PC-3 (cell line): ENCODE results near the gene GSTM4. TPM values are rescaled to one million over a fixed set of nuclear protein-coding genes. Genes with fewer than 3 reads are reported as not detected.

Experiments
- ATAC-seq: fragments of 200-7000 bp; cut with Tn5 transposase; 2 replicates; pipeline ENCODE4 v1.9.1; 2020; ENCODE audit warnings: mild to moderate bottlenecking, moderate library complexity
- BruUV-seq: library from RNA; stranded (reverse); fragments of 400-500 nt; replicated peaks from 2 replicates; lab custom pipeline; 2021; lab: Mats Ljungman, UMichigan
- CTCF ChIA-PET: fragments of 300-600 bp; sonication (Branson Sonifier 250); formaldehyde crosslinking; loops from one replicate; lab custom pipeline; 2022; ENCODE audit warnings: antibody characterized with exemption; lab: Charles Lee
- POLR2A ChIA-PET: fragments of 300-600 bp; sonication (Branson Sonifier 250); formaldehyde crosslinking; loops from one replicate; lab custom pipeline; 2022; ENCODE audit warnings: antibody characterized with exemption; ENCODE audit not compliant: unreplicated experiment; lab: Charles Lee
- DNase-seq: peaks from one replicate; pipeline ENCODE4 v3.0.0-alpha.2; 2015
- H2AFZ ChIP-seq: fragments of 300-600 bp; sonication (generic); 2 replicates; pipeline ENCODE4 v1.6.0; 2016; ENCODE audit warnings: antibody characterized with exemption, low read length
- H3F3A ChIP-seq: fragments of 300-600 bp; sonication (generic); one replicate; pipeline ENCODE4 v1.6.0; 2017; ENCODE audit warnings: antibody characterized with exemption, low read length, control low read depth, mild to moderate bottlenecking; ENCODE audit not compliant: unreplicated experiment
- H3K27ac ChIP-seq: fragments of 300-600 bp; sonication (generic); 2 replicates; pipeline ENCODE4 v1.5.1; 2016; ENCODE audit warnings: mild to moderate bottlenecking, low read length
- H3K27me3 ChIP-seq: fragments of 300-600 bp; sonication (generic); 2 replicates; pipeline ENCODE4 v1.6.1; 2016; ENCODE audit warnings: low read length, mixed read lengths
- H3K36me3 ChIP-seq: fragments of 300-600 bp; sonication (generic); 2 replicates; pipeline ENCODE4 v1.6.1; 2016; ENCODE audit warnings: low read depth, mixed run types, low read length, mixed read lengths
- H3K4me1 ChIP-seq: fragments of 300-600 bp; sonication (generic); 2 replicates; pipeline ENCODE4 v1.5.1; 2016; ENCODE audit warnings: low read length; ENCODE audit not compliant: insufficient read depth
- H3K4me2 ChIP-seq: fragments of 300-600 bp; sonication (generic); 2 replicates; pipeline ENCODE4 v1.6.0; 2016; ENCODE audit warnings: low read length
- H3K4me3 ChIP-seq: fragments of 300-600 bp; sonication (generic); 2 replicates; pipeline ENCODE4 v1.5.1; 2016; ENCODE audit warnings: mild to moderate bottlenecking, low read length, mixed read lengths
- H3K79me2 ChIP-seq: fragments of 300-600 bp; sonication (generic); 2 replicates; pipeline ENCODE4 v1.6.1; 2017; ENCODE audit warnings: low read length, mixed read lengths
- H3K9ac ChIP-seq: fragments of 300-600 bp; sonication (generic); 2 replicates; pipeline ENCODE4 v1.6.0; 2016; ENCODE audit warnings: mild to moderate bottlenecking, low read length
- H3K9me2 ChIP-seq: fragments of 300-600 bp; sonication (generic); replicated peaks from 2 replicates; pipeline ENCODE4 v1.6.1; 2016; ENCODE audit warnings: mixed run types, low read length, mixed read lengths
- H3K9me3 ChIP-seq: fragments of 300-600 bp; sonication (generic); 2 replicates; pipeline ENCODE4 v1.6.1; 2016; ENCODE audit warnings: low read length, mixed read lengths
- H4K20me1 ChIP-seq: fragments of 300-600 bp; sonication (generic); 2 replicates; pipeline ENCODE4 v1.6.1; 2016; ENCODE audit warnings: low read length, mixed read lengths
- CTCF ChIP-seq: fragments of 300-600 bp; sonication (generic); conservative IDR thresholded peaks from 2 replicates; pipeline ENCODE4 v1.5.1; 2017; ENCODE audit warnings: antibody characterized with exemption, low read depth, mild to moderate bottlenecking, low read length
- EZH2 ChIP-seq: fragments of 300-600 bp; sonication (generic); IDR thresholded peaks from one replicate; pipeline ENCODE4 v1.6.1; 2017; ENCODE audit warnings: antibody characterized with exemption, mild to moderate bottlenecking, low read length; ENCODE audit not compliant: unreplicated experiment
- EZH2phosphoT487 ChIP-seq: fragments of 300-600 bp; sonication (generic); IDR thresholded peaks from 2 replicates; pipeline ENCODE4 v1.6.1; 2018; ENCODE audit warnings: mild to moderate bottlenecking, antibody characterized with exemption, low read length, borderline replicate concordance
- intact Hi-C: fragments of 100-400 bp; cut with micrococcal nuclease; formaldehyde crosslinking; loops from 2 replicates; pipeline ENCODE4 v1.9.0; 2023
- total RNA-seq: library from RNA; depleted of rRNA; stranded (reverse); fragments of >200 nt; gene quantifications from 2 replicates; pipeline ENCODE4 v1.2.3, GENCODE V29; 2014

Gene GSTM4
- total RNA-seq, 1 experiment from 2014 or later, result 25.9 TPM

DNA sequence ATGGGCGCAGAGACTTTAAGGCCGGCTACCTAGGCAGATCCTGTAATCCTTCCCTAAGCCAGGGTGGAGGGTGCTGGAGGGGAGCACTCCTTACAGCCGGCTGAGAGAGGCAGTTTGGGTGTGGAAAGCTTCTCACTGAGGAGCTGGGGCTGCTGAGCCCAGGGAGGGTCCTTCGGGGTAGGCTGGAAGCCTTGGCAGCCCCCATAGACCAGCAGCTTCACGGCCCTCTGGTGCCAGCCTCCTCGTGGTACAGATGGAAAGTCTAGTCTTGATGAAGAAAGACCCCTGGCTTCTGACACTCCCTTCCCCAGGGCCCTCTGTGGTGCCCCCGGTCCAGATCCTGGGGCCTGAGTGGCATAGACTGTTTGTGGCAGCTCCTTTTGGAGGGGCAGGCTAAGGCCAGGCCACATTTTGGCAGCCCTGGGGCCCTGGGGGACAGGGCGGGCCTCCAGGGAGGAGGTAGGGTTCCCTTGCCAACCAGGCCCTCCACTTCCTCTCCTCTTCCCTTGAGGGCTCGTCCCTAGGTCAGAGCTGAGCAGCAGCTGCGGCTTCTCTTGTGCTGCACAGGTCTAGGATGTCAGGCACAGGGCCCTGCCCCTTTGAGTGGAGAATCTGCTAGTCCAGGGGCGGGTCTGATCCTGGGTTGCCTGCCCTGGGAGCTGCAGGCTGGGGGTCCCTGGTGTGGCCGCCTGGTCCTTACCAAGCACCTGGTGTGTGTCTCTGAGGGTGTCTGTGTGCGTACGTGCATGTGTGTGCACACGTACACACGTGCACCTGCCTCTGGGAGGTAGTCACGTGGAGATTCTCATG lies 31.5 kb upstream of the GSTM4 start:
- no peak for ATAC-seq
- Histone ChIP-seq H3K9ac (no peak overlapping the region), H3K4me3 (no peak overlapping the region), H3K79me2 (peaks cover 52% of the 10 kb centered on the region), H3F3A (no peaks in the 10 kb centered on the region), H3K27ac (no peak overlapping the region), H3K36me3 (peaks cover 13% of the 10 kb centered on the region), H3K9me2 (no peaks in the 10 kb centered on the region), H3K4me2 (no peak overlapping the region), H3K4me1 (peaks cover 11% of the 10 kb centered on the region), H3K9me3 (no peaks in the 10 kb centered on the region), H4K20me1 (peaks cover 9% of the 10 kb centered on the region), H3K27me3 (no peaks in the 10 kb centered on the region), H2AFZ (no peak overlapping the region)
- intact Hi-C loops, result no loop called here
- no peak for TF ChIP-seq CTCF
- TF ChIP-seq EZH2phosphoT487, result no peak
- TF ChIP-seq EZH2, result no peak
- POLR2A ChIA-PET, result no interaction called here
- CTCF ChIA-PET, result no interaction called here
- BruUV-seq, result no TSS peak
- no peak for DNase-seq

DNA sequence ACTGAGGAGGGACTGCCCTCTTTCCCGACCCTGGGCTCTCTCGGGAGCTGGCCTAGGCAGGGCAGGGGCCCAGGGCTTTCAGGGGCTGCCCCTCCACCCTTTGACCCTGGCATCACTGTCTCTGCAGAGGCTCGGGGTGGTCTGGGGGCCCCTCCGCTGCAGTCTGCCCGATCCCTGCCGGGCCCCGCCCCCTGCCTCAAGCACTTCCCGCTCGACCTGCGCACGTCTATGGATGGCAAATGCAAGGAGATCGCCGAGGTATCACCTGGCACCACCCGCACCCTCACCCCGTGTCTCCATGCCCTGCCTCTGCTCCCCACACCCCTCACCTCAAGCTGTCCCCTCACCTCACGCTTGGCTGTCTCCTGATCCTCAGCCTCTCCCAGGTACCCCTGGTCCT lies 30.7 kb upstream of the GSTM4 start:
- no TSS peak for BruUV-seq
- POLR2A ChIA-PET, result no interaction called here
- Histone ChIP-seq H2AFZ (no peak overlapping the region), H3K4me2 (no peak overlapping the region), H3K9me2 (no peaks in the 10 kb centered on the region), H3F3A (no peaks in the 10 kb centered on the region), H3K4me3 (no peak overlapping the region), H3K36me3 (peaks cover 19% of the 10 kb centered on the region), H4K20me1 (peaks cover 9% of the 10 kb centered on the region), H3K9me3 (no peaks in the 10 kb centered on the region), H3K27me3 (no peaks in the 10 kb centered on the region), H3K79me2 (peaks cover 46% of the 10 kb centered on the region), H3K27ac (no peak overlapping the region), H3K9ac (no peak overlapping the region), H3K4me1 (peaks cover 9% of the 10 kb centered on the region)
- ATAC-seq (no peak), DNase-seq (no peak)
- CTCF ChIA-PET, result no interaction called here
- intact Hi-C loops, result no loop called here
- TF ChIP-seq CTCF, result no peak
- no peak for TF ChIP-seq EZH2
- no peak for TF ChIP-seq EZH2phosphoT487
